ENCODE results near the gene TMCO2.

- TF ChIP-seq CTCF (IDR thresholded peaks at IDR 0.05; ENCODE audit: borderline replicate concordance, extremely low read depth, low read length, poor library complexity, severe bottlenecking), result no peak
- TF ChIP-seq EZH2 (IDR thresholded peaks at IDR 0.05; ENCODE audit: borderline replicate concordance, low read depth, low read length, severe bottlenecking), result no peak
Observed at GRCh38 chr1:40299366-40300248, 51.9 kb downstream of the TMCO2 start.
